ENCODE measurements around the gene TMEM147. TPM values are rescaled to one million over a fixed set of nuclear protein-coding genes. Genes with fewer than 3 reads are reported as not detected.

The TMEM147 gene
- 56.0 TPM for polyA plus RNA-seq (2013)

GRCh38 chr19:35545001-35545854 lies at the start of gene TMEM147:
TMEM147 (plus strand) TSS chr19:35545626; CDS start chr19:35545740, 114 bp downstream.
- peak; percentile 75 to 84 (median 78) for DNase-seq
- ChIA-PET POLR2A (no interaction called here), CTCF (no interaction called here)
- Histone ChIP-seq H3K27ac (ENCODE audit: insufficient read depth in 1 of 2, low read depth in 1 of 2, low read length in 2 of 2, poor library complexity in 1 of 2, severe bottlenecking in 2 of 2) (peak within 1 kb of the TSS; percentile 61 to 88), H3K27me3 (replicated peaks in 2 of 5; ENCODE audit: control insufficient read depth in 4 of 5, insufficient read depth in 5 of 5, low read length in 4 of 5) (no peaks in the 10 kb centered on the region), H3K36me3 (ENCODE audit: control insufficient read depth in 4 of 4, insufficient read depth in 4 of 4, low read length in 3 of 4) (peaks cover 0 to 26% (median 5%) of the 10 kb centered on the region in 4 experiments), H3K4me1 (ENCODE audit: control extremely low read depth in 1 of 4, control insufficient read depth in 4 of 4, insufficient read depth in 4 of 4, low read length in 3 of 4) (peaks cover 1 to 23% (median 18%) of the 10 kb centered on the region in 4 experiments), H3K4me3 (ENCODE audit: control insufficient read depth in 1 of 7, extremely low read depth in 1 of 7, insufficient read depth in 4 of 7, low read depth in 2 of 7, low read length in 6 of 7) (peak within 1 kb of the TSS; percentile 71 to 96 (median 88)), H3K9me3 (ENCODE audit: control extremely low read depth in 1 of 5, control insufficient read depth in 4 of 5, insufficient read depth in 2 of 5, low read depth in 1 of 5, low read length in 4 of 5) (no peaks in the 10 kb centered on the region)
- 0% methylated on average over 65 of the region's 85 CpGs for WGBS (ENCODE audit: insufficient coverage)

GRCh38 chr19:35497406-35497805 lies 48.0 kb upstream of the TMEM147 start:
- Histone ChIP-seq H3K36me3 (ENCODE audit: control insufficient read depth in 4 of 4, insufficient read depth in 4 of 4, low read length in 3 of 4) (no peaks in the 10 kb centered on the region), H3K27me3 (replicated peaks in 2 of 5; ENCODE audit: control insufficient read depth in 4 of 5, insufficient read depth in 5 of 5, low read length in 4 of 5) (peaks cover 0 to 3% (median 0%) of the 10 kb centered on the region in 5 experiments), H3K9me3 (ENCODE audit: control extremely low read depth in 1 of 5, control insufficient read depth in 4 of 5, insufficient read depth in 2 of 5, low read depth in 1 of 5, low read length in 4 of 5) (no peaks in the 10 kb centered on the region), H3K4me1 (ENCODE audit: control extremely low read depth in 1 of 4, control insufficient read depth in 4 of 4, insufficient read depth in 4 of 4, low read length in 3 of 4) (peaks cover 0 to 4% (median 2%) of the 10 kb centered on the region in 4 experiments), H3K27ac (ENCODE audit: insufficient read depth in 1 of 2, low read depth in 1 of 2, low read length in 2 of 2, poor library complexity in 1 of 2, severe bottlenecking in 2 of 2) (no peak overlapping the region), H3K4me3 (ENCODE audit: control insufficient read depth in 1 of 7, extremely low read depth in 1 of 7, insufficient read depth in 4 of 7, low read depth in 2 of 7, low read length in 6 of 7) (no peak overlapping the region)
- ChIA-PET POLR2A (interaction anchor here (0.6 kb wide), 1 partner anchor 11 kb away, joined by 5 read pairs; no protein-coding TSS in a partner anchor), CTCF (interaction anchor here (0.9 to 3.9 kb wide), 6 partner anchors 10 to 148 kb away, joined by 3 to 21 read pairs (median 4); no protein-coding TSS in a partner anchor)
- 92% methylated on average over 14 of the region's 14 CpGs for WGBS (ENCODE audit: insufficient coverage)
- DNase-seq = no peak

DNA sequence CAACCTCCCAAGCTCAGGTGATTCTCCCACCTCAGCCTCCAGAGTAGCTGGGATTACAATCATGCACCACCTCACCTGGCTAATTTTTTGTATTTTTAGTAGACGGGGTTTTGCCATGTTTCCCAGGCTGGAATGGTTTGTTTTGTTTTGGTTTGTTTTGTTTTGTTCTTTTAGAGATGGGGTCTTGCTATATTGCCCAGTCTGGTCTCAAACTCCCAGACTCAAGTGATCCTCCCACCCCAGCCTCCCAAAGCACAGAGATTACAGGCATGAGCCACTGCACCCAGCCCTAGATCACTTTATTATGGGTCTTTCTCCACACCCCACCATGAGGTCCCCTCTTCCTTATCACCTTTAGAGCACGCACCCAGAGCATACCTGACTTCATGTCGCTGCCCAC lies 47.2 kb upstream of the TMEM147 start:
- peaks cover 0 to 4% (median 2%) of the 10 kb centered on the region in 4 experiments for H3K4me1 ChIP-seq (ENCODE audit: control extremely low read depth in 1 of 4, control insufficient read depth in 4 of 4, insufficient read depth in 4 of 4, low read length in 3 of 4)
- H3K36me3 ChIP-seq (ENCODE audit: control insufficient read depth in 4 of 4, insufficient read depth in 4 of 4, low read length in 3 of 4) = no peaks in the 10 kb centered on the region
- H3K27me3 ChIP-seq (replicated peaks in 2 of 5; ENCODE audit: control insufficient read depth in 4 of 5, insufficient read depth in 5 of 5, low read length in 4 of 5) = no peaks in the 10 kb centered on the region
- CTCF ChIA-PET = interaction anchor here (0.9 to 3.9 kb wide), 4 partner anchors 10 to 145 kb away, joined by 4 to 21 read pairs (median 6); no protein-coding TSS in a partner anchor
- 100% methylated on average over 2 of the region's 3 CpGs for WGBS (ENCODE audit: insufficient coverage)
- no peaks in the 10 kb centered on the region for H3K9me3 ChIP-seq (ENCODE audit: control extremely low read depth in 1 of 5, control insufficient read depth in 4 of 5, insufficient read depth in 2 of 5, low read depth in 1 of 5, low read length in 4 of 5)
- H3K4me3 ChIP-seq (ENCODE audit: control insufficient read depth in 1 of 7, extremely low read depth in 1 of 7, insufficient read depth in 4 of 7, low read depth in 2 of 7, low read length in 6 of 7) = no peak overlapping the region
- POLR2A ChIA-PET = no interaction called here
- no peak overlapping the region for H3K27ac ChIP-seq (ENCODE audit: insufficient read depth in 1 of 2, low read depth in 1 of 2, low read length in 2 of 2, poor library complexity in 1 of 2, severe bottlenecking in 2 of 2)
- DNase-seq = no peak

GRCh38 chr19:35498984-35499527 lies 46.4 kb upstream of the TMEM147 start:
- no peaks in the 10 kb centered on the region for H3K27me3 ChIP-seq (replicated peaks in 2 of 5; ENCODE audit: control insufficient read depth in 4 of 5, insufficient read depth in 5 of 5, low read length in 4 of 5)
- WGBS (ENCODE audit: insufficient coverage) = 94% methylated on average over 9 of the region's 9 CpGs
- no peak overlapping the region for H3K4me3 ChIP-seq (ENCODE audit: control insufficient read depth in 1 of 7, extremely low read depth in 1 of 7, insufficient read depth in 4 of 7, low read depth in 2 of 7, low read length in 6 of 7)
- ChIA-PET POLR2A (no interaction called here), CTCF (no interaction called here)
- H3K4me1 ChIP-seq (ENCODE audit: control extremely low read depth in 1 of 4, control insufficient read depth in 4 of 4, insufficient read depth in 4 of 4, low read length in 3 of 4) = peaks cover 0 to 4% (median 2%) of the 10 kb centered on the region in 4 experiments
- no peaks in the 10 kb centered on the region for H3K36me3 ChIP-seq (ENCODE audit: control insufficient read depth in 4 of 4, insufficient read depth in 4 of 4, low read length in 3 of 4)
- no peak overlapping the region for H3K27ac ChIP-seq (ENCODE audit: insufficient read depth in 1 of 2, low read depth in 1 of 2, low read length in 2 of 2, poor library complexity in 1 of 2, severe bottlenecking in 2 of 2)
- no peak for DNase-seq
- no peaks in the 10 kb centered on the region for H3K9me3 ChIP-seq (ENCODE audit: control extremely low read depth in 1 of 5, control insufficient read depth in 4 of 5, insufficient read depth in 2 of 5, low read depth in 1 of 5, low read length in 4 of 5)

DNA sequence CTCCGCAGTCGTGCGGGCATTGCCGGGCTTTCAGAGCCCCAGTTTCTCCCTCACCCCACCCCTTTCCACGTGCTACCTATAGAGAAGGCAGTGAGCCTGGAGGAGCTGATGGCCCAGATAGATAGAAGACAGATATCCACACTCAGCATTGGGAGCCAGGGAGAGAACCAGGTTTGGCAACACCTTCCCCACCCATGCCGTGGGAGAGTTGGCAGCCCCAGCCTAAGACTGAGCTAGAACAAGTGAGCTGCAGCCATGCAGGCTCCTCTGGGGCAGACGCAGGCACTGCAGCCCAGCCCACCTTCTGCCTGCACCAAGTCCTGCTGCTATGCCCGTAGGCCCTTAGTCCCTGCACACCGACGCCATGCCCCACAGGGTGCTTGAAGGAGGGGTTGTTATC lies 44.8 kb upstream of the TMEM147 start:
- H3K9me3 ChIP-seq (ENCODE audit: control extremely low read depth in 1 of 5, control insufficient read depth in 4 of 5, insufficient read depth in 2 of 5, low read depth in 1 of 5, low read length in 4 of 5) = no peaks in the 10 kb centered on the region
- CTCF ChIA-PET = interaction anchor here (1.5 kb wide), 1 partner anchor 147 kb away, joined by 5 read pairs; no protein-coding TSS in a partner anchor
- H3K27ac ChIP-seq (ENCODE audit: insufficient read depth in 1 of 2, low read depth in 1 of 2, low read length in 2 of 2, poor library complexity in 1 of 2, severe bottlenecking in 2 of 2) = no peak overlapping the region
- peaks cover 0 to 6% (median 0%) of the 10 kb centered on the region in 5 experiments for H3K27me3 ChIP-seq (replicated peaks in 2 of 5; ENCODE audit: control insufficient read depth in 4 of 5, insufficient read depth in 5 of 5, low read length in 4 of 5)
- POLR2A ChIA-PET = no interaction called here
- no peak for DNase-seq
- no peaks in the 10 kb centered on the region for H3K4me1 ChIP-seq (ENCODE audit: control extremely low read depth in 1 of 4, control insufficient read depth in 4 of 4, insufficient read depth in 4 of 4, low read length in 3 of 4)
- 97% methylated on average over 10 of the region's 10 CpGs for WGBS (ENCODE audit: insufficient coverage)
- H3K36me3 ChIP-seq (ENCODE audit: control insufficient read depth in 4 of 4, insufficient read depth in 4 of 4, low read length in 3 of 4) = no peaks in the 10 kb centered on the region
- H3K4me3 ChIP-seq (ENCODE audit: control insufficient read depth in 1 of 7, extremely low read depth in 1 of 7, insufficient read depth in 4 of 7, low read depth in 2 of 7, low read length in 6 of 7) = no peak overlapping the region

DNA sequence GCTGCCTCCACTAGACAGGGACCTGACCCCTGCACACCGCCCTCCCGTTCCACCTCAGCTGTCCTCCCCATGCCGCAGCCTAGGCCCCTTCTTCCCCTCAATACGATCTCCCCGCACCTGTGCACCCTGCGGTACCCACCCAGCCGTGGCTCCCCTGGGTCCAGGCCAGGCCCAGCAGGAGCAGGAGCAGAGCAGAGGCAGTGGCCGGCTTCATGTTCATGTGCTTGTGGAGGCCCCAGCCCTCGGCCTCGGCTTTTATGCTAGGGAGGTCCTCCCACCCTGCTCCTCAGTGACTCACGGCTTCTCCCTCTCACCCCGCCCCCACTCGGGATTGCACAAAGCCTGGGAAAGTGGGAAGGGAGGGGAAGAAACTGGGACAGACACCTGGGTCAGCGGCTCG lies 43.7 kb upstream of the TMEM147 start:
- 97% methylated on average over 12 of the region's 15 CpGs for WGBS (ENCODE audit: insufficient coverage)
- no peaks in the 10 kb centered on the region for H3K9me3 ChIP-seq (ENCODE audit: control extremely low read depth in 1 of 5, control insufficient read depth in 4 of 5, insufficient read depth in 2 of 5, low read depth in 1 of 5, low read length in 4 of 5)
- POLR2A ChIA-PET = no interaction called here
- H3K4me3 ChIP-seq (ENCODE audit: control insufficient read depth in 1 of 7, extremely low read depth in 1 of 7, insufficient read depth in 4 of 7, low read depth in 2 of 7, low read length in 6 of 7) = no peak overlapping the region
- CTCF ChIA-PET = interaction anchor here (1.5 kb wide), 1 partner anchor 148 kb away, joined by 5 read pairs; no protein-coding TSS in a partner anchor
- H3K27me3 ChIP-seq (replicated peaks in 2 of 5; ENCODE audit: control insufficient read depth in 4 of 5, insufficient read depth in 5 of 5, low read length in 4 of 5) = peaks cover 0 to 12% (median 0%) of the 10 kb centered on the region in 5 experiments
- no peaks in the 10 kb centered on the region for H3K4me1 ChIP-seq (ENCODE audit: control extremely low read depth in 1 of 4, control insufficient read depth in 4 of 4, insufficient read depth in 4 of 4, low read length in 3 of 4)
- H3K36me3 ChIP-seq (ENCODE audit: control insufficient read depth in 4 of 4, insufficient read depth in 4 of 4, low read length in 3 of 4) = no peaks in the 10 kb centered on the region
- DNase-seq = no peak
- no peak overlapping the region for H3K27ac ChIP-seq (ENCODE audit: insufficient read depth in 1 of 2, low read depth in 1 of 2, low read length in 2 of 2, poor library complexity in 1 of 2, severe bottlenecking in 2 of 2)

DNA sequence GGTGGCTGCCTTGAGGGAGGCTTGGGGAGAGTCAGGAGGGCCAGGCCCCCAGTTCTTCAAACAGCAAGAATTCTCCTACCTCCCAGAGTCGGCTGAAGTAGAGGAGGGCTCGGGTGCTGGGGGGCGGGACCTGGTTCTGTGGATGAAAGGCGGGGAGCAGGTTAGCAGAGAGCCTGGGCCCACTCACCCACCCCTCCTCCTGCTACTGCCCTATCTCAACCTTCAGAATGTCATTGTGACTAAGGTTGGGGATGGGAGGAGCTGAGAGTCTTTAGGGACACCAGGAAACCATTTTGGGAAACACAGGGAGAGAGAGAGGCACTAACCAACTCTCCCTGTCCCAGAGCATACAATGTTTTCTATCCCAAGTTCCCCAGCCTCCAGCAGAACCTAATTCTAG lies 42.7 kb upstream of the TMEM147 start:
- ChIA-PET POLR2A (no interaction called here), CTCF (interaction anchor here (0.6 to 1.6 kb wide), 2 partner anchors 12 to 45 kb away, joined by 3 to 5 read pairs; no protein-coding TSS in a partner anchor)
- Histone ChIP-seq H3K27ac (ENCODE audit: insufficient read depth in 1 of 2, low read depth in 1 of 2, low read length in 2 of 2, poor library complexity in 1 of 2, severe bottlenecking in 2 of 2) (no peak overlapping the region), H3K9me3 (ENCODE audit: control extremely low read depth in 1 of 5, control insufficient read depth in 4 of 5, insufficient read depth in 2 of 5, low read depth in 1 of 5, low read length in 4 of 5) (no peaks in the 10 kb centered on the region), H3K4me3 (ENCODE audit: control insufficient read depth in 1 of 7, extremely low read depth in 1 of 7, insufficient read depth in 4 of 7, low read depth in 2 of 7, low read length in 6 of 7) (no peak overlapping the region), H3K27me3 (replicated peaks in 2 of 5; ENCODE audit: control insufficient read depth in 4 of 5, insufficient read depth in 5 of 5, low read length in 4 of 5) (peaks cover 0 to 15% (median 3%) of the 10 kb centered on the region in 5 experiments), H3K36me3 (ENCODE audit: control insufficient read depth in 4 of 4, insufficient read depth in 4 of 4, low read length in 3 of 4) (no peaks in the 10 kb centered on the region), H3K4me1 (ENCODE audit: control extremely low read depth in 1 of 4, control insufficient read depth in 4 of 4, insufficient read depth in 4 of 4, low read length in 3 of 4) (no peaks in the 10 kb centered on the region)
- DNase-seq = no peak
- WGBS (ENCODE audit: insufficient coverage) = no CpG with 5 or more reads among the region's 4 CpGs
